ENCODE results near the gene DLL3.
"Not testable (repeated sequence)": the region's sequence is repeated elsewhere in the genome, so short reads cannot be mapped to it uniquely, and the experiment has no call there.

GRCh38 chr19:39479319-39479801 is 19.4 kb upstream of the DLL3 start:
- not testable (repeated sequence) for TF ChIP-seq CTCF (IDR thresholded peaks at IDR 0.05); EP300 (IDR thresholded peaks at IDR 0.05; ENCODE audit: low read depth); POLR2AphosphoS5 (IDR thresholded peaks at IDR 0.05); POLR2A (IDR thresholded peaks at IDR 0.05)
